ENCODE results near the gene PSMB7. TPM values are rescaled to one million over a fixed set of nuclear protein-coding genes. Genes with fewer than 3 reads are reported as not detected.
"Not testable (repeated sequence)": the region's sequence is repeated elsewhere in the genome, so short reads cannot be mapped to it uniquely, and the experiment has no call there.

PSMB7 gene
- total RNA-seq, 2 experiments from 2014 or later: 164 to 186 TPM

DNA sequence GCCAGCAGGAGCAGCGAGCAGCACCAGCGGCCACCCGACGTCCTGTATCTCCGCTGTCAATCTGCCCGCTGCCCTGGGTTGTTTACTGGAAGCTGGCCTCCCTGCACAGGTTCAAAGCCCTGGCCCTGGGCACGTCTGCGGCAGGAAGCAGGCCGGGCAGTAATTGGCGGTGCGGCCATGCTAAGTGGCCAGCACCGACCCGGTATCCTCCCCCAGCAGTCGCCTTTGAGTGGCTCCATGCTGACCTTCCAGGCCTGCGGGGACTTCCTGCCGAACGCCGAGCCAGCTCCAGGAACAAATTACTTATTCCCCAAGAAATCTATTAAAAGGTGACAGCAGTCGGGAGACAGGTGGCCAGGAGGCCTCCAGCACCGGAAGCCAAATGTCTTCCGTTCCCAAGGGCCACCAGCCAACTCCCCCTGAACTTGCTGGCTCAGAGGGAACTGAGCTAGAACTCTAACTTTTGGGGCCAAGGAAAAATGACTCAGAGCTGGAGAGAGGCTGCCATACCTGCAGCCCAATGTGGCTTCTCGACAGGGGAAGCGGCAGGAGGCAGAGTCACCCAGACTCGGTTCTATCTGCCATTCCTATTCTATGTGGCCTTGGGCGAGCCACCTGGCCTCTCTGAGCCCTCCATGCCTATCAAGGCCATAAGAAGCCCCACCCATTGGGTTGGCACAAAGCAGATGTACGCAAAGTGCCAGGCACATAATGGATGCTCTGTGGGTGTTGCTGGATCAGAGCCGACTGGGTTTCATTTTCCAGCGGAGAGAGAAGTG lies 13.7 kb upstream of the PSMB7 start:
- intact Hi-C loops (cut with micrococcal nuclease; ENCODE audit: unreplicated experiment): no loop called here
- Histone ChIP-seq H3K36me3 (ENCODE audit: insufficient read depth, low read length) (no peaks in the 10 kb centered on the region), H3K4me2 (ENCODE audit: low read length) (no peak overlapping the region), H4K20me1 (ENCODE audit: insufficient read depth, low read length) (no peaks in the 10 kb centered on the region), H3K4me3 (ENCODE audit: low read depth, low read length, poor library complexity, severe bottlenecking) (no peak overlapping the region), H2AFZ (ENCODE audit: low read length) (no peak overlapping the region), H3K79me2 (ENCODE audit: insufficient read depth, low read depth, low read length) (no peaks in the 10 kb centered on the region), H3K4me1 (ENCODE audit: insufficient read depth, low read length, poor library complexity, severe bottlenecking) (no peaks in the 10 kb centered on the region), H3K9me3 (ENCODE audit: low read length) (no peaks in the 10 kb centered on the region), H3K27ac (ENCODE audit: low read depth, low read length, poor library complexity, severe bottlenecking) (no peak overlapping the region), H3K9me2 (ENCODE audit: insufficient read depth, low read length) (no peaks in the 10 kb centered on the region)
- ChIA-PET CTCF (ENCODE audit: unreplicated experiment) (no interaction called here), POLR2A (interaction anchor here (0.9 to 1.1 kb wide), 2 partner anchors 10 to 11 kb away, joined by 3 read pairs; no protein-coding TSS in a partner anchor)
- BruUV-seq (replicated peaks): no TSS peak
- DNase-seq (ENCODE audit: low spot score): no peak
- TF ChIP-seq EZH2phosphoT487 (IDR thresholded peaks at IDR 0.05; ENCODE audit: borderline replicate concordance, low read depth, low read length): no peak
- TF ChIP-seq, protein P1, sequence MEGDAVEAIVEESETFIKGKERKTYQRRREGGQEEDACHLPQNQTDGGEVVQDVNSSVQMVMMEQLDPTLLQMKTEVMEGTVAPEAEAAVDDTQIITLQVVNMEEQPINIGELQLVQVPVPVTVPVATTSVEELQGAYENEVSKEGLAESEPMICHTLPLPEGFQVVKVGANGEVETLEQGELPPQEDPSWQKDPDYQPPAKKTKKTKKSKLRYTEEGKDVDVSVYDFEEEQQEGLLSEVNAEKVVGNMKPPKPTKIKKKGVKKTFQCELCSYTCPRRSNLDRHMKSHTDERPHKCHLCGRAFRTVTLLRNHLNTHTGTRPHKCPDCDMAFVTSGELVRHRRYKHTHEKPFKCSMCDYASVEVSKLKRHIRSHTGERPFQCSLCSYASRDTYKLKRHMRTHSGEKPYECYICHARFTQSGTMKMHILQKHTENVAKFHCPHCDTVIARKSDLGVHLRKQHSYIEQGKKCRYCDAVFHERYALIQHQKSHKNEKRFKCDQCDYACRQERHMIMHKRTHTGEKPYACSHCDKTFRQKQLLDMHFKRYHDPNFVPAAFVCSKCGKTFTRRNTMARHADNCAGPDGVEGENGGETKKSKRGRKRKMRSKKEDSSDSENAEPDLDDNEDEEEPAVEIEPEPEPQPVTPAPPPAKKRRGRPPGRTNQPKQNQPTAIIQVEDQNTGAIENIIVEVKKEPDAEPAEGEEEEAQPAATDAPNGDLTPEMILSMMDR (conservative IDR thresholded peaks at IDR 0.05; ENCODE audit: low read length): no peak

DNA sequence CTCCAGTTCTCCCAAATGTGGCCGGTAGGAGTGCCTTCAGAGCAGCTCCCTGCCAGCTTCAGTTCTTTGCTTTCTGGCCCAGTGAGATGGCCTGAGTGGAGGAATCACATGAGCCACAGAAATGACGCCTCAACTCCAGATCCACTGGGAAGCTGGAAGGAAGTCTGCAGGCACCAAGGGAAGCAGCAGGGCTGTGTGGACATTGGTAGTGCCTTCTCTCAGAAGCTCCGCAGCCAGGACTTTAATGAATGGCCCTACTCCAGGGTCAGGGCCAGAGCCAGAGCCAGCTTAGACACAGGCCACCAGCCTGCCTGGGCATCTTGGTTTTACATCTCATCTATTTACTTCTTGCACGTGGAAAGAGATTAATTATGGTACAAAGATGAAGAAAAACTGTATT lies 12.0 kb upstream of the PSMB7 start:
- Histone ChIP-seq H3K4me1 (ENCODE audit: insufficient read depth, low read length, poor library complexity, severe bottlenecking) (no peaks in the 10 kb centered on the region), H3K36me3 (ENCODE audit: insufficient read depth, low read length) (no peaks in the 10 kb centered on the region), H3K9me2 (ENCODE audit: insufficient read depth, low read length) (no peaks in the 10 kb centered on the region), H3K27ac (ENCODE audit: low read depth, low read length, poor library complexity, severe bottlenecking) (no peak overlapping the region), H3K79me2 (ENCODE audit: insufficient read depth, low read depth, low read length) (no peaks in the 10 kb centered on the region), H3K9me3 (ENCODE audit: low read length) (no peaks in the 10 kb centered on the region), H3K4me2 (ENCODE audit: low read length) (no peak overlapping the region), H4K20me1 (ENCODE audit: insufficient read depth, low read length) (no peaks in the 10 kb centered on the region), H3K4me3 (ENCODE audit: low read depth, low read length, poor library complexity, severe bottlenecking) (no peak overlapping the region), H2AFZ (ENCODE audit: low read length) (no peak overlapping the region)
- TF ChIP-seq, protein P1 (conservative IDR thresholded peaks at IDR 0.05; ENCODE audit: low read length): no peak
- no peak for TF ChIP-seq EZH2phosphoT487 (IDR thresholded peaks at IDR 0.05; ENCODE audit: borderline replicate concordance, low read depth, low read length)
- BruUV-seq (replicated peaks): no TSS peak
- ChIA-PET CTCF (ENCODE audit: unreplicated experiment) (no interaction called here), POLR2A (interaction anchor here (0.7 kb wide), 1 partner anchor 1250 kb away, joined by 4 read pairs; no protein-coding TSS in a partner anchor)
- intact Hi-C loops (cut with micrococcal nuclease; ENCODE audit: unreplicated experiment): no loop called here
- DNase-seq (ENCODE audit: low spot score): no peak

GRCh38 chr9:124426361-124426760 lies 11.1 kb upstream of the PSMB7 start:
- no peak overlapping the region for H3K27ac ChIP-seq (ENCODE audit: low read depth, low read length, poor library complexity, severe bottlenecking)
- no peaks in the 10 kb centered on the region for H3K36me3 ChIP-seq (ENCODE audit: insufficient read depth, low read length)
- H3K9me2 ChIP-seq (ENCODE audit: insufficient read depth, low read length): no peaks in the 10 kb centered on the region
- intact Hi-C loops (cut with micrococcal nuclease; ENCODE audit: unreplicated experiment): no loop called here
- no peak overlapping the region for H3K4me2 ChIP-seq (ENCODE audit: low read length)
- H3K79me2 ChIP-seq (ENCODE audit: insufficient read depth, low read depth, low read length): no peaks in the 10 kb centered on the region
- POLR2A ChIA-PET: no interaction called here
- CTCF ChIA-PET (ENCODE audit: unreplicated experiment): no interaction called here
- H3K4me1 ChIP-seq (ENCODE audit: insufficient read depth, low read length, poor library complexity, severe bottlenecking): no peaks in the 10 kb centered on the region
- BruUV-seq (replicated peaks): no TSS peak
- no peak for TF ChIP-seq EZH2phosphoT487 (IDR thresholded peaks at IDR 0.05; ENCODE audit: borderline replicate concordance, low read depth, low read length)
- H3K9me3 ChIP-seq (ENCODE audit: low read length): no peaks in the 10 kb centered on the region
- no peak for DNase-seq (ENCODE audit: low spot score)
- no peak overlapping the region for H3K4me3 ChIP-seq (ENCODE audit: low read depth, low read length, poor library complexity, severe bottlenecking)
- H2AFZ ChIP-seq (ENCODE audit: low read length): no peak overlapping the region
- no peaks in the 10 kb centered on the region for H4K20me1 ChIP-seq (ENCODE audit: insufficient read depth, low read length)

DNA sequence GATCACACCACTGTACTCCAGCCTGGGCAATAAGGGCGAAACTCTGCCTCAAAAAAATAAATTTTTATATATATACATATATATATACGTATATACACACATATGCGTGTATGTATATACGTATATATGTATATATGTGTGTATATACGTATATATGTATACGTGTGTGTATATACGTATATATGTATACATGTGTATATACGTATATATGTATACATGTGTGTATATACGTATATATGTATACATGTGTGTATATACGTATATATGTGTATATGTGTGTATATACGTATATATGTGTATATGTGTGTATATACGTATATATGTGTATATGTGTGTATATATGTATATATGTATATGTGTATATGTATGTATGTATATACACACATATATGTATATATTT lies 10.5 kb upstream of the PSMB7 start:
- H3K4me3 ChIP-seq (ENCODE audit: low read depth, low read length, poor library complexity, severe bottlenecking); H3K9me2 ChIP-seq (ENCODE audit: insufficient read depth, low read length); H2AFZ ChIP-seq (ENCODE audit: low read length); H3K4me1 ChIP-seq (ENCODE audit: insufficient read depth, low read length, poor library complexity, severe bottlenecking); intact Hi-C loops (cut with micrococcal nuclease; ENCODE audit: unreplicated experiment); H3K9me3 ChIP-seq (ENCODE audit: low read length); CTCF ChIA-PET (ENCODE audit: unreplicated experiment); H3K4me2 ChIP-seq (ENCODE audit: low read length); DNase-seq (ENCODE audit: low spot score); H3K27ac ChIP-seq (ENCODE audit: low read depth, low read length, poor library complexity, severe bottlenecking); H3K36me3 ChIP-seq (ENCODE audit: insufficient read depth, low read length); POLR2A ChIA-PET; BruUV-seq (replicated peaks); H4K20me1 ChIP-seq (ENCODE audit: insufficient read depth, low read length); H3K79me2 ChIP-seq (ENCODE audit: insufficient read depth, low read depth, low read length): not testable (repeated sequence)
